Raji (cell line): ENCODE results near the gene GPR141.

Experiments
- POLR2A ChIP-seq: IDR thresholded peaks from 2 replicates; pipeline ENCODE4 v1.6.1; 2011; ENCODE audit warnings: low read depth, low read length, control low read depth; ENCODE audit not compliant: insufficient read depth

GPR141 gene

GRCh38 chr7:37707754-37708485 is 24.4 kb downstream of the GPR141 start:
- no peak for TF ChIP-seq POLR2A

- no peak for TF ChIP-seq POLR2A
Measured at GRCh38 chr7:37709631-37710509, 26.3 kb downstream of the GPR141 start.

GRCh38 chr7:37713613-37714012 is 30.0 kb downstream of the GPR141 start:
- no peak for TF ChIP-seq POLR2A

DNA sequence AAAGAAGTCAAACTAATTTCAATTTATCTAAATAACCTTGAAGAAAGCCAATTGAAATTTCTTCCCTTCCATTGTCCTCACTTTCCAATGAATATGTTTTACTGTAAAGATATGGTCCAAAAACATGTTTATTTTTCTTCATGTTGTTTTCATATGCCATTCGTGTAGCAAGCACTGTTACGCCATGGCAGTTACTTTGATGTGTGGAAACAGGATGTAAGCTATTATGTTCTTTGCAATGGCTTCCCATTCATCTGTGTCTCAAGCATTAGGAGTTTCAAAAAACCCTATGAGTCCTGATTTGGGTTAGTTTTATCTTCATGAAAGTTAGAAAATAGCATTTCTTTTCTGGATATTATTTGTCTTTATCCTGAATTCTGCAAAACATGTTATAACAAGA is 31.0 kb downstream of the GPR141 start:
- TF ChIP-seq POLR2A, result no peak

DNA sequence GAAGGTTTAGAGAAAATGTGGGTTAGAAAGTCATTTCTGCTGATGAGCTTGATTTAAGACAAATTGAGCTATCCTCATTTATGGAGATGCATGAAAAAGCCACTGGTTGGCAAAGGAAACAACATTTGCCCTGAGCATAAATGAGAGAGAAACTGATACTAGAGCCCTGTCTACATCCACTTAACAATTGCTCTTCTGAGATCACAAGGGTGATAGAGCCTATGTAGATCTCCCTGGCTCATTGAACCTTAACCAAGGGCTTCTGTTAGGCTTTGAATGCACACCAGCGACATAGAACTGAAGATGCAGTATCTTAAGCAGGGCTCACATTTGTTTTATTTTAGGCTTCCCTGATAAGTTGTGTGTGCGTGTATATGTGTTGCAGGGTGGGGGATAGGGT is 35.0 kb downstream of the GPR141 start:
- no peak for TF ChIP-seq POLR2A

DNA sequence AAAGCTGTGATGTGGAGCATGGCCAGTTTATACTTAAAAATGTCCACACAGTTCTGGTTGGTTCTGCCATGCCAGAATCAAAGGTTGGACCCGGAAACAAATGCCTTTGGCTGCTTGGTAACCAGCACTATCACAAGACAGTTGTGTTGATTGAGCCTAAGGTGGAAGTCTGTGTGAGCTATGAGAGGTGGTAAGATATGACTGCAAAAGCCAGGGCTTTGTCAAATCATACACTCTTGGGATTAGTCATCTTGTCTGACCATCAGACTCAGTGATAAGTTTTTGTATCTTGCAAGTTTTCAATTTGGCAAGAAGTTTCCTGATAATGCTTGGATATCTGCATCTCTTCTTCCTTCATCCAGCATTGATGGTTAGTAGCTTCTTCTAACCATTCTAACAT is 35.5 kb downstream of the GPR141 start:
- no peak for TF ChIP-seq POLR2A

GRCh38 chr7:37724732-37725131 is 41.2 kb downstream of the GPR141 start:
- TF ChIP-seq POLR2A, result no peak

GRCh38 chr7:37726016-37726415 is 42.5 kb downstream of the GPR141 start:
- TF ChIP-seq POLR2A, result no peak

DNA sequence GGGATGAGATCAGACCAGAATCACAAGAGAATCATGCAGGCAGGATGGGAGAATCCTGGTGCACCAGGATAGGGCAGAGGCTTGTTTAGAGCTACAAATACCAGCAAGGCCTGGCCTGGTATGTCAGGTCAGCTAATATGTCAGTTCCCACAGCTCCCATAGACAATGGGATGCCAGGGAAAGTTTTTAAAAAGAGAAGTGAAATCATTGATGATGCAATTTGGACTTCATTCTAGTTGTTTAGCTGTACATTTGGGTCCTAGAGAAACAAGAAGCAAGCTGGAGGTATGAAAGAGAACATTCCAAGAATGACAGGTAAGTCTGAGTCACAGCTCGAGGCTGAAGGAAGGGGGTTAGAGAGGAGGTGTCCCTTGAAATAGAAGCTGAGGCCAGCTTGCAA is 45.2 kb downstream of the GPR141 start:
- TF ChIP-seq POLR2A, result no peak

GRCh38 chr7:37729181-37729580 is 45.6 kb downstream of the GPR141 start:
- no peak for TF ChIP-seq POLR2A

DNA sequence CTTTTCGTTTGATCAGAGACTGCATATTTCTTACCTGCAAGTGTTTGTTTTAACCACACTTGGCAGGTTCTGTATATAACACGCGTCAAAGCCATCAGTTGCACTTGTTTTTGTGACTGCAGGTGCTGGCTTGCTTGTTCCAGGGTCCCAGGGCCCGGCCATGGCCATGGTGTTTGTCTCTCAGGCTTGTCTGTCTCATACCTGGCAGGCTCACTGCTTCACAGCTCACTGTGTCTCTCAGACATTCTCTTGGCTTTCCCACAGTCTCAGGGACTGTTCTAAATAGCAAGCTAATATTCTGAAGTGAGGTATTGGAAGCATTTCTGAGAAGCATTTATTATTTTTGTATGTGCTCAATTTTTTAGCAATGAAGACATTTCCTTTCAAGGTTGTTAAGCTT is 46.9 kb downstream of the GPR141 start:
- TF ChIP-seq POLR2A, result no peak

- TF ChIP-seq POLR2A, result no peak
Measured at GRCh38 chr7:37732253-37732652, 48.7 kb downstream of the GPR141 start.

DNA sequence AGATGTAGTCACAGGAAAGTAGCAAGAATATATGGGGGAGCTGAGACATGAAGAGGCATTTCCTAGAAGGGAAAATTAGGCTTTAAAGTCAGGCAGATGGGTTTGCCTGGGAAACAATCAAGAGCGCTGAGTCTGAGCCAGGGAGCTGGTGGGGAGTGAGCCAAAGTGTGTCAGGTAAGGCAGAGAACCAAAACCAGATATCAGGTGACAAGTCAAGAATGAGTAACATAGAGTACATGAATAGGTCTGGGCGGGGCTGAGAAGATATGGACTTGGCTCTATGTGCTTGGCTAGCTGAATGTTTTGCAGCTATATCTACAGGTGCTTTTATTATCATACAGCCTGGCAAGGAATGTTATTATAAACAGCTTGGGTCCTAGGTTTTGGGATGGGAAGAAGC is 49.3 kb downstream of the GPR141 start:
- no peak for TF ChIP-seq POLR2A

DNA sequence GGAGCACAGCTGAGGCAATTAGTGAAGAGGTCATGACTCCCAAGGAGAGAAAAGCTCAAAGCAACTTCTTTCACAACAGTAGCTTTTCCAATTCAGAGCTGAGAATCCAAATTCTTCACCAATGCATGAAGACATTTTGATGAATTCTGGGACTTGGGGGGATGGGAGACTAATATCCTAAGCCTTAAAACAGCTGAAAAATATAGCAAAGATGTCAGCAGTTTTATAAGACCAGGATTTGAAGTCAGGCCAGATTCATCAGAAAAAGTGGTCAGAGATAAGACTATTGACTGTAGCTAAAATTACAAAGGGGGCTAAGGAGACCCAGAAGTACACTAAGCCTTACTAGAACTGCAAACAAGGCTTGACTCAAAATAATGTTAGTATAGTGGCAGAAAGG is 51.6 kb downstream of the GPR141 start:
- TF ChIP-seq POLR2A, result no peak

- no peak for TF ChIP-seq POLR2A
Measured at GRCh38 chr7:37738321-37738720, 54.8 kb downstream of the GPR141 start.

GRCh38 chr7:37740398-37740797 is 56.8 kb downstream of the GPR141 start:
- TF ChIP-seq POLR2A, result no peak
